PC-3 (cell line): ENCODE data around the gene DGKH.

ENCODE experiments used
- CTCF ChIP-seq: fragments of 300-600 bp; sonication (generic); conservative IDR thresholded peaks from 2 replicates; pipeline ENCODE4 v1.5.1; 2017; ENCODE audit warnings: antibody characterized with exemption, low read depth, mild to moderate bottlenecking, low read length
- EZH2 ChIP-seq: fragments of 300-600 bp; sonication (generic); IDR thresholded peaks from one replicate; pipeline ENCODE4 v1.6.1; 2017; ENCODE audit warnings: antibody characterized with exemption, mild to moderate bottlenecking, low read length; ENCODE audit not compliant: unreplicated experiment
- EZH2phosphoT487 ChIP-seq: fragments of 300-600 bp; sonication (generic); IDR thresholded peaks from 2 replicates; pipeline ENCODE4 v1.6.1; 2018; ENCODE audit warnings: mild to moderate bottlenecking, antibody characterized with exemption, low read length, borderline replicate concordance

- TF ChIP-seq CTCF (no peak), EZH2 (no peak), EZH2phosphoT487 (no peak)
Measured at GRCh38 chr13:42007844-42008243, 40.6 kb upstream of the DGKH start.
